CD14-positive monocyte (primary cell): ENCODE measurements around the gene TUBG2. TPM values are rescaled to one million over a fixed set of nuclear protein-coding genes. Genes with fewer than 3 reads are reported as not detected.

ENCODE experiments used
- DNase-seq, 3 donors: peaks; one replicate each; pipeline ENCODE4 v3.0.0-alpha.2; 2011 to 2022
- H2AFZ ChIP-seq: 2 replicates; pipeline ENCODE4 v1.6.0; 2012; ENCODE audit warnings: mild to moderate bottlenecking, low read depth, low read length, inconsistent platforms; ENCODE audit not compliant: insufficient read depth, poor library complexity, severe bottlenecking
- H3K27ac ChIP-seq, 2 donors: 1 replicate in 1 of 2; 2 replicates in 1 of 2; pipeline ENCODE4 v1.5.1; 2012 to 2013; ENCODE audit warnings: low read length in 2 of 2, control low read depth in 1 of 2, inconsistent platforms in 1 of 2, low read depth in 1 of 2, mild to moderate bottlenecking in 1 of 2
- H3K27me3 ChIP-seq, 2 donors: one replicate each; pipeline versions ENCODE4 v1.6.0 to v1.6.1; 2011 to 2013; ENCODE audit warnings: low read length in 2 of 2; ENCODE audit not compliant: control insufficient read depth in 2 of 2, insufficient read depth in 2 of 2
- H3K36me3 ChIP-seq, 2 donors: replicated peaks in 1 of 2; 1 replicate in 1 of 2; 2 replicates in 1 of 2; pipeline versions ENCODE4 v1.5.1 to v1.6.1; 2012 to 2013; ENCODE audit warnings: low read length in 2 of 2, control low read depth in 1 of 2, inconsistent platforms in 1 of 2, mild to moderate bottlenecking in 1 of 2; ENCODE audit not compliant: insufficient read depth in 2 of 2, control insufficient read depth in 1 of 2
- H3K4me1 ChIP-seq, 2 donors: 1 replicate in 1 of 2; 2 replicates in 1 of 2; pipeline versions ENCODE4 v1.5.1 to v1.6.1; 2012 to 2013; ENCODE audit warnings: low read length in 2 of 2, control low read depth in 1 of 2, inconsistent platforms in 1 of 2, mild to moderate bottlenecking in 1 of 2, moderate library complexity in 1 of 2; ENCODE audit not compliant: insufficient read depth in 2 of 2, control insufficient read depth in 1 of 2
- H3K4me2 ChIP-seq: replicated peaks from 2 replicates; pipeline ENCODE3; 2012; ENCODE audit warnings: low read length, moderate library complexity, mild to moderate bottlenecking; ENCODE audit not compliant: poor library complexity, severe bottlenecking; ENCODE audit errors: extremely low read depth
- H3K4me3 ChIP-seq, 3 experiments: fragments of 200-600 bp in 1 of 3; sonication (generic) in 1 of 3; replicated peaks in 1 of 3; 1 replicate in 2 of 3; 2 replicates in 1 of 3; pipeline ENCODE4 v1.5.1; 2011 to 2013; ENCODE audit warnings: low read length in 3 of 3, mild to moderate bottlenecking in 3 of 3, control low read depth in 2 of 3, low read depth in 2 of 3, inconsistent platforms in 1 of 3, moderate library complexity in 1 of 3
- H3K79me2 ChIP-seq: 2 replicates; pipeline ENCODE4 v1.6.0; 2012; ENCODE audit warnings: mild to moderate bottlenecking, control low read depth, inconsistent platforms, low read length, moderate library complexity; ENCODE audit not compliant: insufficient read depth
- H3K9ac ChIP-seq: 2 replicates; pipeline ENCODE4 v1.6.0; 2017; ENCODE audit warnings: low read length, mild to moderate bottlenecking; ENCODE audit not compliant: insufficient read depth, poor library complexity, severe bottlenecking
- H3K9me3 ChIP-seq, 2 donors: replicated peaks in 1 of 2; 1 replicate in 1 of 2; 2 replicates in 1 of 2; pipeline versions ENCODE4 v1.5.1 to v1.6.1; 2012 to 2013; ENCODE audit warnings: low read length in 2 of 2, control low read depth in 1 of 2; ENCODE audit not compliant: control insufficient read depth in 1 of 2, insufficient read depth in 1 of 2
- H4K20me1 ChIP-seq: 2 replicates; pipeline ENCODE4 v1.6.0; 2012; ENCODE audit warnings: mild to moderate bottlenecking, low read length, control low read depth, moderate library complexity; ENCODE audit not compliant: insufficient read depth
- H3K27ac Mint-ChIP-seq, 7 donors: one replicate each; pipeline ENCODE4 v1.8.0; 2020; ENCODE audit warnings: mild to moderate bottlenecking in 7 of 7, mixed read lengths in 7 of 7, moderate library complexity in 6 of 7, inconsistent platforms in 2 of 7
- H3K27me3 Mint-ChIP-seq, 3 donors: one replicate each; pipeline ENCODE4 v1.8.0; 2021 to 2022; ENCODE audit warnings: low read depth in 3 of 3, mild to moderate bottlenecking in 3 of 3, mixed read lengths in 3 of 3, moderate library complexity in 3 of 3, inconsistent platforms in 1 of 3
- H3K36me3 Mint-ChIP-seq, 2 donors: one replicate each; pipeline ENCODE4 v1.8.0; 2020; ENCODE audit warnings: mixed read lengths in 2 of 2, inconsistent platforms in 1 of 2, mild to moderate bottlenecking in 1 of 2
- H3K4me1 Mint-ChIP-seq: one replicate; pipeline ENCODE4 v1.8.0; 2020; ENCODE audit warnings: mild to moderate bottlenecking, mixed read lengths
- H3K4me3 Mint-ChIP-seq, 2 donors: one replicate each; pipeline ENCODE4 v1.8.0; 2020; ENCODE audit warnings: mild to moderate bottlenecking in 2 of 2, mixed read lengths in 2 of 2, moderate library complexity in 1 of 2
- H3K9me3 Mint-ChIP-seq, 7 donors: one replicate each; pipeline ENCODE4 v1.8.0; 2020 to 2022; ENCODE audit warnings: mixed read lengths in 7 of 7, mild to moderate bottlenecking in 6 of 7, moderate library complexity in 6 of 7, inconsistent platforms in 2 of 7
- WGBS: methylation state at CpG from one replicate; pipeline ENCODE4 v1.1.5; 2013; ENCODE audit warnings: missing lambda C conversion rate; ENCODE audit not compliant: insufficient coverage; 5-methylcytosine and 5-hydroxymethylcytosine counted together
- intact Hi-C, 2 donors: fragments of 100-400 bp; cut with micrococcal nuclease; formaldehyde crosslinking; loops; one replicate each; pipeline versions ENCODE4 v1.15.0 to v1.15.1; 2023
- polyA plus RNA-seq, 3 donors: library from polyadenylated mRNA; depleted of rRNA in 1 of 3; unstranded in 2 of 3; stranded (reverse) in 1 of 3; fragments of 300-500 nt in 2 of 3; fragments of >200 nt in 1 of 3; fragmentation: Illumina TruSeq in 2 of 3; gene quantifications; 1 replicate in 2 of 3; 2 replicates in 1 of 3; pipeline ENCODE4 v1.2.3, GENCODE V29; 2012 to 2021
- TF ChIP-seq, protein P1 (sequence below): fragments of 200-600 bp; IDR thresholded peaks from one replicate; pipeline ENCODE4 v1.8.0; 2022; ENCODE audit warnings: antibody characterized with exemption, mild to moderate bottlenecking

TUBG2 gene
- polyA plus RNA-seq, 3 donors, result 0.31 to 7.3 (median 0.47) TPM

DNA sequence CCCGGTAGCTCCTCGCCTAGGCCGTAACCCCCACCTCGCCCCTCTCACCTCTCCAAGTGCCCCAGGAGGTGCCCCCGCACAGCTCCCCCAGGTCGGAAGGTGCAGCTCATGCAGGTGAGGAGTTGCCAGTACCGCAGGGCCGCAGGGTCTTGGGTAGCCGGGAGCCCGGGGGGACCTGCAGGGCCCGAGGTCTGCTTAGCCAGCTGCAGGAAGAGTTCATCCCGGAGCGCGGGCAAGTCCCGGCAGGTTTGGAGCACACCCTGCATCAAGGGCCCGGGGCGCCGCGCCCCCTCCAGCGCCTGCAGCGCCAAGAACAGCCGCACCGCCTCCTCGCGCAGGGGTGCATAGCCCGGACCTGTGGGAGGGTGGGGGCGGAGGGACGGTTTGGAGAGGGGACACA is 13.0 kb downstream of the TUBG2 start:
- DNase-seq, result no peak
- WGBS, result 80% methylated on average over 27 of the region's 28 CpGs
- Mint-ChIP-seq H3K4me1 (peaks cover 41% of the 10 kb centered on the region), H3K27ac (no peak overlapping the region), H3K4me3 (peak overlapping the region in 1 of 2 donors; percentile 89), H3K36me3 (peaks cover 20 to 26% of the 10 kb centered on the region in 2 donors), H3K9me3 (peaks cover 0 to 27% (median 14%) of the 10 kb centered on the region in 7 donors), H3K27me3 (peaks cover 62 to 83% (median 75%) of the 10 kb centered on the region in 3 donors)
- H4K20me1 ChIP-seq, result no peaks in the 10 kb centered on the region
- H3K36me3 ChIP-seq, result no peaks in the 10 kb centered on the region
- H3K4me1 ChIP-seq, result peaks cover 43 to 56% of the 10 kb centered on the region in 2 donors
- intact Hi-C loops, result no loop called here
- H3K4me2 ChIP-seq, result no peak overlapping the region
- H2AFZ ChIP-seq, result no peak overlapping the region
- H3K4me3 ChIP-seq, result no peak overlapping the region
- H3K9ac ChIP-seq, result no peak overlapping the region
- TF ChIP-seq, protein P1, sequence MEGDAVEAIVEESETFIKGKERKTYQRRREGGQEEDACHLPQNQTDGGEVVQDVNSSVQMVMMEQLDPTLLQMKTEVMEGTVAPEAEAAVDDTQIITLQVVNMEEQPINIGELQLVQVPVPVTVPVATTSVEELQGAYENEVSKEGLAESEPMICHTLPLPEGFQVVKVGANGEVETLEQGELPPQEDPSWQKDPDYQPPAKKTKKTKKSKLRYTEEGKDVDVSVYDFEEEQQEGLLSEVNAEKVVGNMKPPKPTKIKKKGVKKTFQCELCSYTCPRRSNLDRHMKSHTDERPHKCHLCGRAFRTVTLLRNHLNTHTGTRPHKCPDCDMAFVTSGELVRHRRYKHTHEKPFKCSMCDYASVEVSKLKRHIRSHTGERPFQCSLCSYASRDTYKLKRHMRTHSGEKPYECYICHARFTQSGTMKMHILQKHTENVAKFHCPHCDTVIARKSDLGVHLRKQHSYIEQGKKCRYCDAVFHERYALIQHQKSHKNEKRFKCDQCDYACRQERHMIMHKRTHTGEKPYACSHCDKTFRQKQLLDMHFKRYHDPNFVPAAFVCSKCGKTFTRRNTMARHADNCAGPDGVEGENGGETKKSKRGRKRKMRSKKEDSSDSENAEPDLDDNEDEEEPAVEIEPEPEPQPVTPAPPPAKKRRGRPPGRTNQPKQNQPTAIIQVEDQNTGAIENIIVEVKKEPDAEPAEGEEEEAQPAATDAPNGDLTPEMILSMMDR, result no peak
- H3K27me3 ChIP-seq, result peaks cover 41 to 72% of the 10 kb centered on the region in 2 donors
- H3K27ac ChIP-seq, result no peak overlapping the region
- H3K9me3 ChIP-seq, result peaks cover 3 to 17% of the 10 kb centered on the region in 2 donors
- H3K79me2 ChIP-seq, result no peaks in the 10 kb centered on the region

DNA sequence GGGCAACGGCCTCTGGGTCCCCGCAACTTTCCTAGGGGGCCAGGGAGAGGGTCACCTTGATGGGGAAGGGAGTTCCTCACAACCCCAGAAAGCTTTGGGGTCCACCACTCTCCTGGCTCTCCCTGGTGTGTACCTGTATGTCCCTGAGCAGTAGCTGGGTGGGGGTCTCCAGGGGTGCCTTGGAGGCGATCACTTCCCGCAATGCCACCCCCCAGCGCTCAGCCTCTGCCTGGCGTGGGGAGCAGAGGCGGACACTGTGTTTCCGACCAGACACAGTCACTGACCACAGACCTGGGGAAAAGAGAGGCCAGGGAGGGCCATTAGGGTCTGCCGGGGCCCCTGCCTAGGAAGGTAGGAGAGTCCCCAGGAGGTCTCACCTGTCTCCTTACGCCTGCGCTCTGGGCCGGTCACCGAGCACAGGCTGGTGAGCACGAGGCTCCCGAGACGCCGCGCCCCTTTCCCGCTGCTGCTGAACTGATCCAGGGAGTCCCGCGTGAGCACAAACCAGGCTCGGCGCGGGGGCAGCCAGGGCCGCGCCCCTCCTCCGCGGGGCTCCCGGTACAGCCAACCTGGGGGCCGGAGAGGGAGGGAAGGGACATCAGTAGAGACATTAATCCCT is 14.3 kb downstream of the TUBG2 start:
- intact Hi-C loops, result no loop called here
- peaks cover 53 to 66% of the 10 kb centered on the region in 2 donors for H3K4me1 ChIP-seq
- TF ChIP-seq, protein P1, result no peak
- peak overlapping the region; percentile 57 for H3K4me2 ChIP-seq
- H3K27ac Mint-ChIP-seq, result no peak overlapping the region
- H4K20me1 ChIP-seq, result no peaks in the 10 kb centered on the region
- H3K9me3 ChIP-seq, result peaks cover 3 to 17% of the 10 kb centered on the region in 2 donors
- whole genome bisulfite sequencing, result 49% methylated on average over 12 of the region's 30 CpGs
- no peak overlapping the region for H3K9ac ChIP-seq
- no peak for DNase-seq
- no peaks in the 10 kb centered on the region for H3K36me3 ChIP-seq
- H3K9me3 Mint-ChIP-seq, result peaks cover 0 to 27% (median 14%) of the 10 kb centered on the region in 7 donors
- H3K27ac ChIP-seq, result no peak overlapping the region
- H3K4me1 Mint-ChIP-seq, result peaks cover 50% of the 10 kb centered on the region
- peak overlapping the region in 1 of 3 experiments; percentile 75 for H3K4me3 ChIP-seq
- H3K27me3 Mint-ChIP-seq, result peaks cover 62 to 82% (median 76%) of the 10 kb centered on the region in 3 donors
- peaks cover 41 to 72% of the 10 kb centered on the region in 2 donors for H3K27me3 ChIP-seq
- peak overlapping the region; percentile 29 for H2AFZ ChIP-seq
- peak overlapping the region in 1 of 2 donors; percentile 42 for H3K4me3 Mint-ChIP-seq
- no peaks in the 10 kb centered on the region for H3K79me2 ChIP-seq
- H3K36me3 Mint-ChIP-seq, result peaks cover 18 to 24% of the 10 kb centered on the region in 2 donors
